ENCODE measurements around the gene RABIF.

GRCh38 chr1:202908998-202909397 lies 20.0 kb upstream of the RABIF start:
- no peak for TF ChIP-seq CTCF (IDR thresholded peaks at IDR 0.05)
- TF ChIP-seq POLR2A (IDR thresholded peaks at IDR 0.05): no peak
